ENCODE measurements around the gene PCYOX1L. TPM values are rescaled to one million over a fixed set of nuclear protein-coding genes. Genes with fewer than 3 reads are reported as not detected.

The PCYOX1L gene
- total RNA-seq, 1 donor from 2014 or later, result 18.5 TPM

- no peak for DNase-seq (ENCODE audit: extremely low spot score, unreplicated experiment)
- TF ChIP-seq CTCF (conservative IDR thresholded peaks at IDR 0.05), result no peak
- H3K27me3 Mint-ChIP-seq, result peaks cover 3% of the 10 kb centered on the region
- no peaks in the 10 kb centered on the region for H3K9me3 Mint-ChIP-seq
- H3K36me3 Mint-ChIP-seq, result no peaks in the 10 kb centered on the region
- peaks cover 14% of the 10 kb centered on the region for H3K4me1 Mint-ChIP-seq (ENCODE audit: unreplicated experiment)
- H3K4me3 Mint-ChIP-seq, result no peak overlapping the region
- H3K27ac Mint-ChIP-seq, result no peak overlapping the region
Observed at GRCh38 chr5:149367972-149368645, 10.3 kb downstream of the PCYOX1L start.

- H3K27ac Mint-ChIP-seq, result no peak overlapping the region
- no peaks in the 10 kb centered on the region for H3K36me3 Mint-ChIP-seq
- no peaks in the 10 kb centered on the region for H3K9me3 Mint-ChIP-seq
- H3K27me3 Mint-ChIP-seq, result peaks cover 3% of the 10 kb centered on the region
- no peak for DNase-seq (ENCODE audit: extremely low spot score, unreplicated experiment)
- H3K4me3 Mint-ChIP-seq, result no peak overlapping the region
- peaks cover 14% of the 10 kb centered on the region for H3K4me1 Mint-ChIP-seq (ENCODE audit: unreplicated experiment)
- TF ChIP-seq CTCF (conservative IDR thresholded peaks at IDR 0.05), result no peak
Observed at GRCh38 chr5:149370878-149371277, 13.0 kb downstream of the PCYOX1L start.

- H3K4me1 Mint-ChIP-seq (ENCODE audit: unreplicated experiment), result peaks cover 14% of the 10 kb centered on the region
- H3K4me3 Mint-ChIP-seq, result no peak overlapping the region
- no peaks in the 10 kb centered on the region for H3K36me3 Mint-ChIP-seq
- no peak for DNase-seq (ENCODE audit: extremely low spot score, unreplicated experiment)
- TF ChIP-seq CTCF (conservative IDR thresholded peaks at IDR 0.05), result peak; percentile 79
- H3K27me3 Mint-ChIP-seq, result peaks cover 3% of the 10 kb centered on the region
- H3K27ac Mint-ChIP-seq, result no peak overlapping the region
- H3K9me3 Mint-ChIP-seq, result no peaks in the 10 kb centered on the region
Observed at GRCh38 chr5:149371296-149371962, 13.6 kb downstream of the PCYOX1L start.

GRCh38 chr5:149372076-149372795 is 14.4 kb downstream of the PCYOX1L start:
- TF ChIP-seq CTCF (conservative IDR thresholded peaks at IDR 0.05), result no peak
- H3K4me3 Mint-ChIP-seq, result no peak overlapping the region
- no peaks in the 10 kb centered on the region for H3K9me3 Mint-ChIP-seq
- H3K27me3 Mint-ChIP-seq, result peaks cover 3% of the 10 kb centered on the region
- H3K4me1 Mint-ChIP-seq (ENCODE audit: unreplicated experiment), result peaks cover 10% of the 10 kb centered on the region
- no peak for DNase-seq (ENCODE audit: extremely low spot score, unreplicated experiment)
- no peak overlapping the region for H3K27ac Mint-ChIP-seq
- H3K36me3 Mint-ChIP-seq, result no peaks in the 10 kb centered on the region

GRCh38 chr5:149372932-149373331 is 15.1 kb downstream of the PCYOX1L start:
- H3K4me1 Mint-ChIP-seq (ENCODE audit: unreplicated experiment), result peaks cover 5% of the 10 kb centered on the region
- no peak overlapping the region for H3K4me3 Mint-ChIP-seq
- no peak for DNase-seq (ENCODE audit: extremely low spot score, unreplicated experiment)
- no peaks in the 10 kb centered on the region for H3K9me3 Mint-ChIP-seq
- no peaks in the 10 kb centered on the region for H3K36me3 Mint-ChIP-seq
- peaks cover 3% of the 10 kb centered on the region for H3K27me3 Mint-ChIP-seq
- TF ChIP-seq CTCF (conservative IDR thresholded peaks at IDR 0.05), result no peak
- H3K27ac Mint-ChIP-seq, result no peak overlapping the region

All from type B pancreatic cell (in vitro differentiated cells).